AG08395 (cell line): Measurements from ENCODE around the gene CDKAL1.
"Not testable (repeated sequence)": the region's sequence is repeated elsewhere in the genome, so short reads cannot be mapped to it uniquely, and the experiment has no call there.

ENCODE experiments used
- DNase-seq: peaks from one replicate; pipeline ENCODE4 v3.0.0; 2012; ENCODE audit warnings: mixed read lengths, low spot score

The CDKAL1 gene

DNA sequence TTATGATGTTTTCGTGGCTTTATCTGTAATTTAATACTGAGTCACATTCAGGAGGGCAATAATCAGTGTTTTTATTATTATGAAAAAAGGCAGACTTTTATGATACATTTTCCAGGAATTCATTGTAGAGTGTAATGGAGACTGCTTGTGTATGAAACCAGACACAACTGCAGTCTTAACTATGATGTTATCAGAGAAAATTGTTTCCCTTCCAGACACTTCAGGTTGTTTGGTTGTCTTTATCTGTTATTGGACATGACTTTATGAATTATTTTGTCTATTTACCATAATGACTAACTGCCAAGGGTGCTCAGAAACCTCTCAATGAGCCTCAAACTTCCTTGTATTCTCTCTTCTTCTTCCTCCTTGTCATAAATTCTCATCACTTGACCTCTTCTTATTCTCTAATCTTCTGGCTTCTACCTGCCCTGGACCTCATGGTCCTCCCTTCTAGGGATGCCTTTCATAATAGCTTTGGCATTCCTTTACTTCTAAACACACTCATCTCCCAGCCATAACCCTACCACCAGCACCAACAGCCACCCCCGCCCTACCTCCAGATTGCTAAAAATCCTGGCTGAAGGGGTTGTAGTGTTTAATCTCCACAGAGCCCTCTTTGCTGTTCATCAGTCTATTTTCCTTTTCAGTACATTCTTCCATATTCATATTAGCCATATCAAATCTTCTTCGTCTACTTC, 492.5 kb downstream of the CDKAL1 start:
- peak; percentile 14 for DNase-seq

DNA sequence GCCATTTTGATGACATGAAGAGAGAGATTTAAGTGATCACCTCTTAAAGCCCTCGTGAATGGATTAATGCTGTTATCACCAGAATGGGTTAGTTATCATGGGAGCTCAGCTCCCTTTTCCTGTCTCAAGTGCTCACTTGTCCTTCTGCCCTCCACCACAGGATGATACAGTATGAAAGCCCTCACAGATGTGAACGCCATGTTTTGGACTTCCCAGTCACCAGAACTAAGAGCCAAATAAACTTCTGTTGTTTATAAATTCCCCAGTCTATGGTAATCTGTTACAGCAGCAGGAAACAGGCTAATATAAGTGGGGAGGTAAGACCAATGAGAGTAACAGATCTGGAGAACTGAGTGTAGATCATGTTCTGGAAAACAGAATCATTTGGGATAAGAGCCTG, 493.2 kb downstream of the CDKAL1 start:
- no peak for DNase-seq

DNA sequence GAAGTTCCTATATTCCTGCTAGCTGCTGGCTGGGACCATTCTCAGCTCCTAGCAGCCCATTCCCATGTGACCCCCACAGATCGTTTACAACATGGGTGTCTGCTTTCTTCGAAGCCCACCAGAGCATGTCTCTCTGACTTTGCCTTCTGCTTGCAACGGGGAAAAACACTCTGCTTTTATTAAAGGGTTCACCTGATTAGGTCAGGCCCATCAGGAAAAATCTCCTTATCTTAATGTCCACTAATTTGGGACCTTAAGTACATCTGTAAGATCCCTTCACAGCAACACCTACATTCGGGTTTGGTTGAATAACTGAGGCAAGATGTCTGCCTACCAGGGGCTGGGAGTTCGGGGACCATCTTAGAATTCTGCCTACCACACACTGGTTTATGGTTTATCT, 496.9 kb downstream of the CDKAL1 start:
- no peak for DNase-seq

DNA sequence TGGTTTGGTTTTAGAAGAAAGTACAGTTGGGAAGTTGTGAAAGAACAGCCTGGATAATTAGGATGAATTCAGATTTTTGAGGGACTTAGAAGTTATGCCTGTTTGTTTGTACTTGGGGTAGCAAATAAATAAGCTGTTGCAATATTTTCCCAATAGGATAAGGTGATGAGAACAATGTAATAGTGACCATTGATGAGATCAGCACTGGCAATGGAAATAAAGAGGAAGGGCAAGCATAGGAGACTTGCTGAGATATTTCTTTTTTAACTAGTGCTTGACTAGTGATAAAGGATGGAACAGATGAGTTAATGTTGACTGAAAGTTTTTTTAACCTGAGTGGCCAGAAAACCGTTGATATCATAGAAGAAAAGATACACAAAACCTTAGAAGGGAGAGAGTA, 498.8 kb downstream of the CDKAL1 start:
- DNase-seq = no peak

DNA sequence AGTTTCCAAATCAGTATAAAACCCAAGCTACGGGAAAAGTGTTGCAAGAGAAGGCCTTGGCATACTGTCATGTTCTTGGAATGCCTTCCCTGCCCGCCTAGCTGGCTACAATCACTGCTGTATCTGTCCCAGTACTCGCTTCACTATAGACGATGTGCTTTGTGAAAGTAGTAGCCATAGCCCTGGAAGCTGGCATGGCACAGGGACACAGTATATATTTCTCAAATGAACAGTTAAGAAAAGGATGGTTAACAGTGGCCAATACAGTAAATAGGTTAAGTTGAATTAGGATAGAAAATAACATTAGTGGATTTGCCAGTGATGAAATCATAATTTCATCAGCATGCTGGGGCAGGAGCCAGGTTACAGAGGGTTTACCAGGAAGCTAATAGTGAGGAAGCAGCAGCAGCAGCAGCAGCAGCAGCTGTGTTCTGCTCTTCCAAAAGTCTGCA, 499.3 kb downstream of the CDKAL1 start:
- DNase-seq = peak; percentile 82

DNA sequence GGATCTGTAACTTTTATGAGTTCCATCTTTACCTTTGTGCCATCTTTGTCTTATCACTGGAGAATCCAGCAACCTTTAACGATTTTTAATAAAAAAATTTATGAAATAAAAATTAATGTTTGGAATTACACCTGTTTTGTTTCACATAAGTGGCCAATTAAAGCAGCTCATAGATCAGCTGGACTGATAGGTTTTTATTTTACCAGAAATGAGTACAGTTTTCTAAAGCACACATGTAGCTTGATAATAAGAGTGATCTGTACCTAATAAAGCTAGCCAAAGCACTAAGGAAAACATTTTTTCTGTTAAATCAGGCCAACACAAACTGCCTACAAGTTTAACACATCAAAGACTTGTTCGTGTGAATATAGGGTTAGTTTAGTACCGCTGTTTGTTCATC, 500.1 kb downstream of the CDKAL1 start:
- DNase-seq = no peak

DNA sequence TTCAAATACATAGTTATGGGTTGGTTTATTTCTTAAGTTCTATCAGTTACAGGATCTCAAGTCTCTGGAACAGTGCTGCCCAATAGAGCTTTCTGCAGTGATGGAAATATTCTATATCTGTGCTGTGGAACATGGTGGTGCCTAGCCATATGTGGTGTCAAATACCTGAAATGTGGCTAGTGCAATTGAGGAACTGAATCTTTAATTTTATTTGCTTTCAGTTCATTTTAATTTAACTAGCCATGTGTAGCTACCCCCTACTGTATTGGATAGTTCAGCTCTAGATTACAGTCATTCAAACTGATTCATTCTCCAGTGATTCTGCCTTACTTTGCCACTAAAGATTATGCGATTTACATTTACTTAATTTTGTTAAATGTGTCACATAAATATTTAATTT, 503.2 kb downstream of the CDKAL1 start:
- DNase-seq = no peak

DNA sequence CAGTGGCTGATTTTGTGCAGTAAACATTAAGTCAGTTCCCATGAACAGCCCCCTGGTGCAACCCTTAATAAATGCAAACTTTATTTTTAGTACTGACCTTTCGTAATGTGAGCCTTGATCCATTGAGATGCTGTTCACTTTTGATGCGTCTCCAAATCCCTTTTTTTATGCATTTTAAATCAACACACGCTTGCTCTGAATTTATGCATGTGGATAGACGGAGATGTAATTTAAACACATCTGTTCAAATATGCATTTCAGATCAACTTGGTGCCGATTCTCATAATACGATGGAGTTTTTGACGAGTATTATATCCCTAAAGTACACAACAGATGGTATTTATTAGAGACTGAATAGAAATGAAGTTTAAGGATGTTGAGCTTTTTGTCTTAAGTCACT, 505.7 kb downstream of the CDKAL1 start:
- no peak for DNase-seq

DNA sequence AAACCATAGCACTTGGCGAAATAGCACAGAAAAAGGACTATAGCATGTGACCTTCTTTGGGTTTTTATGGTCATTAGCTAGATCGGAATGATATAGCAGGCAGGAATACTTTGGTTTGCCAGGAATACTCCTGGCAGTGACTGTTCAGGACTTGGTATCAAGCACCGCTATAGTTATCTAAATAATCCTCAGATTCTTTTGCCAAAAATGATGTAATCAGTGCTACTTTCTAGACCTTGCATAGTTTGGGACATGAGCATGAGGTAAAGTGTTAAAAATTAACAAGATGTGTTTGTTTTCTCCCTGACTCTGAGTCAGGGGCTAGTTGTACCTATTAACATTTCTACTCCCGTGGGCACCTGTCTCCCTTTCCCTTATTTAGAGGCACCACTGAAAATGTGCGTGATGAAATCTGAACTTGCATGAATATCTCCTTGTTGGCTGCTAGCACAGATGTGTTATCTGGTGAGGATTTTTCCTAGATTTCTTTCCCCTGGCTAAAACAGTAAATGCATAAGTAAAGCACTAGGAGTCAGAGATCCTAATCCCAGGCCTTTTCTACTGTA, 511.0 kb downstream of the CDKAL1 start:
- DNase-seq = no peak

DNA sequence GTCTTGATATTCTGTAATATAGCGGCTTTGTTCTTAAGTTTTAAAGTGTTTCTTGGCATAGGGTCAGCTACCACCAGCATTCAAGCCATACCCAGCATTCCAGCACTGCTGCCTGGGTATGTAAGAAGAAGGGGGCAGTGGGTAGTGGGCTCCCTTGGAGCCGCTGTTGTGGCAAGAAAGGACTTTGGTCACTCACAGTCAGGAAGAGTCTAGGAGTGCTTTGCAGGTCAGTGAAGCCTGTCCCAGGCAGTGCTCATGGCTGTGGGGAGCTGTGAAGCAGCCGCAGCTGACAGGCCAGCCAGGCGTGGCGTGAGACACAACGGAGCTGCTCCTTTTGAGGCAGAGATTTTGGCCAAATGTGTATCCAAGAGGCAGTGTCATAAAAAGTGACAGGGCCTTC, 512.0 kb downstream of the CDKAL1 start:
- no peak for DNase-seq

DNA sequence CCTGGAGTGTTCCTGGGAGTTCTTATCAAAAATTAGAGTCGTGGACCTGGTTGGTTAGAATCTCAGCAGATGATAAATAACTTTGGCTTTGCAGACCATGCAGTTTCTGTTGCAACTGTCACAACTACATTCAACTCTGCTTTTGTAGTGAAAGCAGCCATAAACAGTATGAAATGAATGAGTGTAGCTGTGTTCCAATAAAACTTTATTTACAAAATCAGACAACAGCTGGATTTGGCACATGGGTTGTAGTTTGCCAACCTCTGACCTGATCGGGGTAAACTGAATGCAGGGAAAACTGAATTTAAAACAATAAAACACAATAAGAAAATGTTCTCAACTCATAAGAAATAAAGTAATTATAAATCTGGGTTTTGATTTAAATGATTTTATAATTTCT, 513.8 kb downstream of the CDKAL1 start:
- no peak for DNase-seq

DNA sequence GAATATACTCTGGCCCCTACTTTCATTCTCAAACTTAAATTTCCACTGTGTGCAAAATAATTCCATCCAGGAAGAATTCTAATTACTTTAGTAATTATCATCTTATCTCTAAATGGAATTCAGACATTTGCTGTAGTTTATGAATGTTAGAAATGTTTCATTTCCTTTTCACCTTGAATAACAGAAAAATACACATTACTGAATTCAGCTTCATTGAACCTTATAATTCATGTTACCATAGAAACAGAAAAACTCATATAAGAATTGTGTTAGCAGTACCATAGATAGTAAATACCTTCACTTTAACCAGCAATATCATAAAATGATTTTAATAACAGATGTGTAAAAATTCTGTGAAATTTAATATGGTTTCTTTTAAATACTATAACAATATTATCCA, 514.9 kb downstream of the CDKAL1 start:
- DNase-seq = no peak

DNA sequence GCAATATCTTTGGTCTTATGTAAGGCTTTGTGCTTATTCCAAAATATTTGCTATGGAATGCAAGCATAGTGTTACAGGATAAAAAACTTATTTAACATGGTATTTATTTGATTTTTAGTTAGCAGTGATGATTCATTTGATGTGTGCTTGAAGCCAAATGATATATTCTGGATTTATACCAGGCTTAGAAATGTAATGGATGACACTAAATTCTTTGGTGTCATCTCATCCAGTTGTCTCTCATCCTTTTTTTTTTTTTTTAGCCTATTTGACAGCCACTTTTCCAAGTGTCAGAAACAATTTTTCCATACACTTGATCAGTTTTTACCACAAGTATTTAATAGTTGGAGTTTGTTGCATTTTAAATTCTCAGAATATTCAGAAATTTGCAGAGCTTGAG, 515.3 kb downstream of the CDKAL1 start:
- peak; percentile 18 for DNase-seq

DNA sequence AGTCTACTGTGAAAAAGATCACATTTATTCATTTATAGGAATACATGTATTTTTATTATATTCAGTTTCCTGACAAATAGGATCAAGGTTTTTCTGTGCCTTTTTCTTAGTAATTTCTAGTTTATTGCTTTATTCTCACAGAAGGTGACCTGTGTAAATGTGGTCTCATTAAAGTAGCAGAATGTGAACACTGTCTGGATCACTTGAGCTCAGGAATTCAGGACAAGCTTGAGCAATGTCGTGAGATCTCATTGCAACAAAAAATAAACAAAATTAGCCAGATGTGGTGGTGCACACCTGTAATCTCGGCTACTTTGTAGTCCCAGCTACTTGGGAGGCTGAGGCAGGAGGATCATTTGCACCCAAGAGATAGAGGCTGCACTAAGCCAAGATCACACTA, 516.7 kb downstream of the CDKAL1 start:
- DNase-seq = no peak

DNA sequence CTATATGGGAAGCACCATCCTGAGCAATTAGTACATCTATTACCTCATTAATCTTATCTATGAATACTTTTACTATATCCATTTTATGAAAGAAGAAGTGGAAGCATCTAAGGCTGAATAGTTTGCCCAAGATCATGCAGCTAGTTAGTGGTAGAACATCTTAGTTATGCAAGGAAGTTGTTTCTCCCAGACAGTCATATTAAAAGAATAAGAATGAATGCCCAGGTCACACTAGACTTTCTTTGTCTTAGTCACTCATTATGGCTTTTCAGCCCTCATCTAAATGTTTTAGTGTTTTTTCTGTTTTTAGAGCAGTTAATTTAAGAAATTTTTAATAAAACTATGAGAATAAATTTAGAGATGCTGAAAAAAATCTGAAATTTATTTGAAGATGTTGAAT, 517.5 kb downstream of the CDKAL1 start:
- DNase-seq = no peak

DNA sequence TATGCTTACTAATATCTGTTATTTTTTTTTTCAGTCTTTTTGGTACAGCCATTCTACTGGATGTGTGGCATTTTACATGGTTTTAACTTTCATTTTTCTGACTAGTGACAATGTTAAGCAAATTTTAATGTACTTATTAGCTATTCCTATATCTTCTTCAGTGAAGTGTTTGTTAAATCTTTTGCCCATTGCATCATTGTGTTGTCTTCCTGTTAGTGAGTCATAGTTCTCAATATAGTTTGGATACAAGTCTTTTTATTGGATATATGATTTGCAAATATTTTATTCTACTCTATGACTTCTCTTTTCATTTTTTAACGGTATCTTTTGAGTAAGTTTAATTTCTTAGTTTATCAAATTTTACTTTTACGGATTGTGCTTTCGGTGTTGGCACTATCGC, 519.4 kb downstream of the CDKAL1 start:
- DNase-seq = no peak

DNA sequence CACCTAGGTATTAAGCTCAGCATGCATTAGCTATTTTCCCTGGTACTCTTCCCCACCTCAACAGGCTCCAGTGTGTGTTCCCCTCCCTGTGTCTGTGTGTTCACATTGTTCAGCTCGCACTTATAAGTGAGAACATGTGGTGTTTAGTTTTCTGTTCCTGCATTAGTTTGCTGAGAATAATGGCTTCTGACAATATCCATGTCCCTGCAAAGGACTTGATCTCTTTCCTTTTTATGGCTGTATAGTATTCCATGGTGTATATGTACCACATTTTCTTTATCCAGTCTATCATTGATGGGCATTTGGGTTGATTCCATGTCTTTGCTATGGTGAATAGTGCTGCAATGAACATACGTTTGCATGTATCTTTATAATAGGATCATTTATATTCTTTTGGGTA, 521.2 kb downstream of the CDKAL1 start:
- not testable (repeated sequence) for DNase-seq

DNA sequence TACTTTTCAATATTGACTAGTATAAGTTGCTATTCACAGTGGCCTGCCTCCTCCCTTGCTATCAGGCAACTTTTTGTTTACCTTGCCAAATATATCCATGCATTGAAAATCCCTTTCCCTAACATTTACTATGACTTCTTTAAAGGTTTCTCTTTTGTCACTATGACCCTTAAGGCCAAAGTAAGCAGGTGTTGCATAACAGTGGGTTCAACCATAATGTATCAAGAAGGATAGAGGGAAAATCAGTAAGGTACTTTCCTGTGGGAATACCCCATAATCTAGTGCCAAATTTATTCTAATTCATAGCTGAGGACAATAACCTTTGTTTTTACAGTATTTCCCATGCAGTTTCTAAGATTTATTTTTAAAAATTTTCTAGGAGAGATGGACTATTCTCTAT, 527.6 kb downstream of the CDKAL1 start:
- DNase-seq = no peak

DNA sequence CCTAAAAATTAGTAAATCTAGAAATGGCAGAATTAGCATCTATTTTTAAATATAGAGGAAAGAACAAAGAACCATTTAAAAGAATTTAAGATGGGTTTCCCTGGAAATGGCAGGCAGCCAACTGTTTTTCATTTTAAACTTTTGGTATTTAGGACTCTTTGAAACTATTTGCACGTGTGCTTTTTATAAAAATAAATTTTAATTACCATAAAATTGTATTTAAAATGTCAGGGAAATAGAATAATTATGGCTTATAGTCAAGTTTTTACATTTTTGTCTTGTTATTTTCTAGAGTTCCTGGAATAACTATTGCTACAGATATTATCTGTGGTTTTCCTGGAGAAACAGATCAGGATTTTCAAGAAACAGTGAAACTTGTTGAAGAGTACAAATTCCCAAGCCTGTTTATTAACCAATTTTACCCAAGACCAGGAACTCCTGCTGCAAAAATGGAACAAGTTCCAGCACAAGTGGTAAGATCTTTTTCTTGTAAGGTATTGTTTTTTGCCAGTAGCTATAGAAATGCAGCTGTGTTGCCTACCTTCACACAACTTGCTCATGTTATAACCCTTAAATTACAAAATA, 530.6 kb downstream of the CDKAL1 start:
- DNase-seq = no peak

DNA sequence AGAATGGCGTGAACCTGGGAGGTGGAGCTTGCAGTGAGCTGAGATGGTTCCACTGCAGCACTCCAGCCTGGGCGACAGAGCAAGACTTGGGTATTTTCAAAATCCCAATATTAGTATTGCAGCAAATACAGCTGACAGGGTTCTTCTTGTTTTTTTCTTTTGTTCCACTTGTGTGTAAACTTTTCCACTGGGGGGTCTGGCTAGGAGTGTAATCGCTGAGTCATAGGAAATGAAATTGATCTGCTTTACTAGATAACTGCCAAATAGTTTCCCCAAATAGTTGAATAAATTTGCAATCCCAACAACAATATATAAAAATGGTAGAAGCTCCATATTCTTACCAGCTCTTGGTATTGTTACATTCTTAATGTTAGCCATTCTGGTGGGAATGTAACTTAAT, 533.3 kb downstream of the CDKAL1 start:
- DNase-seq = no peak

DNA sequence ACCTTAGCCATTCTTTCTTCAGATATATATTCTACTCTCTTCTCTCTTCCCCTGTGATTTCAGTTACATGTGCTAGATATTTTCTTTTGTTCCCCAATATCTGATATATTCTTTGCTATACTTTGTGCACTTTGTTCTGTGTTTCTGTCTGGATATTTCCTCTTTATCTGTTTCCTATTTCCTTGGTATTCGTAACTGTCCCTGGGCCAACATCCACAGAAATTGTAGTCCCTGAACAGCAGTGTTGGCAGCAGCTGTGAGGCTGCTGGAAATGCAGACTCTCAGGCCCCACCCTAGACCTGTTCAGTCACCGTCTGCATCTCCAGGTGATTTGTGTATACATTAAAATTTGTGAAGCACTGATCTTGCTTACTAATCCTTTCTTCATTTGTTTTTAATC, 536.4 kb downstream of the CDKAL1 start:
- DNase-seq = no peak

DNA sequence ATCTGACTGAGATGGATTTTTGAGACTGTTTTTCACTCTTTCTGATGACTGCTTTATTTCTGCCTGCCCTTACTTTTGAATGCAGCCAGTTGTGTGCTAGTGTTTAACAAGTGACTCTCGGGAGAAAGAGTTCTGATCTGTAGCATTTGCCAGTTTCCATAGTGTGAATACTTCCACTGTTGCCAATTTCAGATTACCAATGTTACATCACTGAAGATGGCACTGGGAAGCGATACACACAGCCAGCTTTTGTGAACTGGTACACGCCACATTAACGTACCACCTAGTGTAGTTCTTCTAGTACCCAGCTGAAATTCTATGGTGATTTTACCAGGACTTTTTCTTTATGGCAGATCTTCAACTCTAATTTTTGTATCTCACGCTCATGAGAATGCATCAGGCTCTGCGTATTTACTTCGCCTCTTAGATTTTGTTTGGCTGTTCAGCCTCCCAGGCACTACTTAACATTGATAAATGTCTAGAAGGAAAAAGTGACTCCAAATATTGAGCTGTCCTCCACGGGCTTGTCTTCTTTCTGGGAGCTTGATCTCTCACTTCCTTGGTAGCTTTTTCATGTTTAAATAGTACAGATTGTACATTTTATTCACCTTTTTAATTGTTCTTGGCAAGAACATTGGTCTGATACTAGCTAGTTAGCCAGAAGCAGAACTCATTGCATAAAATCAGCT, 537.7 kb downstream of the CDKAL1 start:
- no peak for DNase-seq

DNA sequence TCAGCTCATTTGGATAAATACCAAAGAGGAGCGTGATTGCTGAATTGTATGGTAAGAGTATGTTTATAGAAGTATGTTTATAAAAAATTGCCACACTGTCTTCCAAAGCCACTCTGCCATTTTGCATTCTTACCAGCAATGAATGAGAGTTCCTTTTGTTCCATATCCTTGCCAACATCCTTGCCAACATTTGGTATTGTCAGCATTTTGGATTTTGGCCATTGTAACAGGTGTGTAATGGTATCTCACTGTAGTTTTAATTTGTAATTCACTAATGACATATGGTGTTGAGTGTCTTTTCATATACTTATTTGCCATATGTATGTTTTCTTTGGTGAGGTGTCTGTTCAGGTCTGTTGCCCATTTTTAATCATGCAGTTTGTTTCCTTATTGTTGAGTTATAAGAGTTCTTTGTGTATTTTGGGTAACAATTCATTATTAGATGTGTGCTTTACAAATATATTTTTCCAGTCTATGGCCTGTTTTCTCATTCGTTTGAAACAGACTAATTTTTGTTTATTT, 539.1 kb downstream of the CDKAL1 start:
- no peak for DNase-seq
